LoVo (cell line): ENCODE measurements around the gene CAMKMT.

Experiments
- DNase-seq: peaks from one replicate; pipeline ENCODE4 v3.0.0-alpha.2; 2016; ENCODE audit warnings: low spot score

CAMKMT gene

GRCh38 chr2:44744961-44745892 is 383.5 kb downstream of the CAMKMT start:
- DNase-seq = no peak

- DNase-seq = no peak
Measured at GRCh38 chr2:44745922-44746766, 384.4 kb downstream of the CAMKMT start.

- no peak for DNase-seq
Measured at GRCh38 chr2:44746856-44747615, 385.3 kb downstream of the CAMKMT start.

- no peak for DNase-seq
Measured at GRCh38 chr2:44747794-44748193, 386.0 kb downstream of the CAMKMT start.

- no peak for DNase-seq
Measured at GRCh38 chr2:44751754-44752479, 390.2 kb downstream of the CAMKMT start.

GRCh38 chr2:44752761-44753160 is 391.0 kb downstream of the CAMKMT start:
- DNase-seq = no peak

GRCh38 chr2:44753552-44754285 is 392.0 kb downstream of the CAMKMT start:
- no peak for DNase-seq

- no peak for DNase-seq
Measured at GRCh38 chr2:44758591-44758990, 396.8 kb downstream of the CAMKMT start.

GRCh38 chr2:44759823-44760222 is 398.1 kb downstream of the CAMKMT start:
- no peak for DNase-seq

GRCh38 chr2:44763275-44763782 is 401.6 kb downstream of the CAMKMT start:
- DNase-seq = no peak

- DNase-seq = no peak
Measured at GRCh38 chr2:44766220-44766619, 404.5 kb downstream of the CAMKMT start.

- DNase-seq = no peak
Measured at GRCh38 chr2:44766777-44767176, 405.0 kb downstream of the CAMKMT start.

GRCh38 chr2:44767691-44768090 is 405.9 kb downstream of the CAMKMT start:
- DNase-seq = no peak

- DNase-seq = no peak
Measured at GRCh38 chr2:44768438-44769236, 406.9 kb downstream of the CAMKMT start.

GRCh38 chr2:44769349-44770011 is 407.7 kb downstream of the CAMKMT start:
- no peak for DNase-seq

- no peak for DNase-seq
Measured at GRCh38 chr2:44770221-44771195, 408.8 kb downstream of the CAMKMT start.

GRCh38 chr2:44771522-44771921 is 409.8 kb downstream of the CAMKMT start:
- no peak for DNase-seq

GRCh38 chr2:44772131-44772530 is 410.4 kb downstream of the CAMKMT start:
- no peak for DNase-seq
